Forelimb muscle (tissue), 1 donor: ENCODE measurements around the gene EDAR. TPM values are rescaled to one million over a fixed set of nuclear protein-coding genes. Genes with fewer than 3 reads are reported as not detected.

Source experiments
- DNase-seq: peaks from one replicate; pipeline ENCODE4 v3.0.0-alpha.2; 2013; ENCODE audit warnings: low read depth
- polyA plus RNA-seq: library from polyadenylated mRNA; unstranded; fragments of 120-200 nt; gene quantifications from one replicate; pipeline ENCODE4 v1.2.1, GENCODE V29; 2013; ENCODE audit not compliant: insufficient read length

Gene EDAR
- polyA plus RNA-seq, 1 donor = 0.08 TPM

DNA sequence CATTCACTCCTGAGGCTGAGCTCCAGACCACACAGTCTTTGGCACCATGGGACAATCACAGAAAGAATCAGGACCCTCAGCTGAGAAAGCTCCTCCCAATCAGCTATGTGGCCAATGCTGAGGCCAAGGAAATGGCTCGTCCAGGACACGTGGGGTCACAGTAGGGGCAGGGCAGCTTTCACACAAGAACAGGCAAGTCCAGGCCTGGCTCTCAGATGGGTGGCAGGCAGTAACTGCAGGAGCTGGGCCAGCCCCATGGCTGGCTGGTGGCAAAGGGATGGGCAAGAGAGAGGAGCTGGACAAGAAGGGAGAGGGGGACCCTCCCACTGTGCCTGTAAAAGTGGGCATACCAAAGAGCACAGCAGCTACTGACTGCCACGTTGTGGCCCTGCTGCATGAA, 12.2 kb upstream of the EDAR start:
- no peak for DNase-seq

- no peak for DNase-seq
Observed at GRCh38 chr2:109000738-109001137, 11.7 kb upstream of the EDAR start.

- no peak for DNase-seq
Observed at GRCh38 chr2:108998911-108999310, 9.9 kb upstream of the EDAR start.

- no peak for DNase-seq
Observed at GRCh38 chr2:108994178-108994577, 5.2 kb upstream of the EDAR start.

DNA sequence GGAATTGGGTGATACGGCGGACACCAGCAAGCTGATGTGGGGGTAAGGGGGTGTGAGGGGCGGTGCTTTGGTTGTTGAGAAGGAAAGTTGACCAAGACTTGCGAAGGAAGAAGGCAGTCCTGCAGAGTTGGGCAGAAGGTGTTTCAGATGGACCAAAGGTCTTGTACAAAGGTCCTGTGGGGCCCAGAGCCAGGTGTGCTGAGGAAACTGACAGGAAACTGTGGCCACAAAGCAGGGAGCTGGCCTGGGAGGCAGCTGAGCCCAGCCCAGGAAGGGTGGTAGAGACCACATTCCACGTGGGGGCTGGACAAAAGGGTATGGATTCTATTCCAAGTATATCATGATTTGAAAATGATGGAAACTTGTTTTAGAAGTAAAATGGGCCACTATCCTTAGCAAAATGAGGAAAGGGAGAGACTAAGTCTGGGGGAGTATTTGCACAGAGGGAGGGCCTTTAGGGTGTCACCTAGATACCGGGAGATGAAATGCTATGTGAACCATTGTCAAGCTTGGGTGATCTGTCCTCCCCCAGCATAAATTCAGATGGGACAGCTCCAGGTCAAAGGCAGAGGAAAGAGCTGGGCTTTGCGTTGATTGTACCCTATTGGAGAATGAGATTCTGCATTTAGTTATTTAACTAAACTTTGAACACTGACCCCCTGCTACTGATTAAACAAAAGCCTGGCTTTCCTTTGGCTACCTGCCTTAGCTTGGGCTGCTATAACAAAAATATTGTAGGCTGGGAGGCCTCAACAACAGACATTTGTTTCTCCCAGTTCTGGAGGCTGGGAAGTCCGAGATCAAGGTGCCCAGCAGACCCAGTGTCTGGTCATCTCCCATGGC, 4.3 kb upstream of the EDAR start:
- DNase-seq = no peak

GRCh38 chr2:108988076-108988795, 784 bp downstream of the EDAR start:
- DNase-seq = no peak

DNA sequence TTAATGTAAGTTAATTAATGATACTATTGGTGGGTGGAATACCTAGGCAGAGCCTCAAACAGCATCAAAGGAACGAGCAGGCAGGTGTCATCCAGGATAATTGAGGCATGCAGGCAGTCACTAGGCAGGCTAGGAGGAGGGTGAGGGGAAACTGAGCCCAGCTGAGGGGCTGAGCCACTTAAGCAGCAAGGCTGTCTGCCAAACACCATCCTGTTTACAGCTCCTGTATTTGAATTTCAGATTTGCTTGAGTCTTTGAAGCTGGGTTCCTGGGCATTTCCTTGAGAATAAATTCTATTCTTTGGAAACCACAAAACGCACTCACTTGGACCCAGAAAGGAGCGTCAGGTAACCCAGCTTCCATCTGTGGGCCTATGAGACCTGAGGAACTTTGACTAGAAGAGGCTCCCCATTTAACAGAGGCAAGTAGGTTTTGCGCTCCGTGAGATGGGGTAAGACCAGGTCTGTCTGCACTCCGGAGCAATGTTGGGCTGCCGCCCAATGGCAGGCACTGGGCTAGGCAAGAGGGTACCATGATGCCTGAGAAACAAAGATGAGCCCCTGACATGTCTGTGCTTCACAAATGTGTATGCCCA, 2.0 kb downstream of the EDAR start:
- no peak for DNase-seq

- DNase-seq = no peak
Observed at GRCh38 chr2:108983610-108984009, 5.4 kb downstream of the EDAR start.

DNA sequence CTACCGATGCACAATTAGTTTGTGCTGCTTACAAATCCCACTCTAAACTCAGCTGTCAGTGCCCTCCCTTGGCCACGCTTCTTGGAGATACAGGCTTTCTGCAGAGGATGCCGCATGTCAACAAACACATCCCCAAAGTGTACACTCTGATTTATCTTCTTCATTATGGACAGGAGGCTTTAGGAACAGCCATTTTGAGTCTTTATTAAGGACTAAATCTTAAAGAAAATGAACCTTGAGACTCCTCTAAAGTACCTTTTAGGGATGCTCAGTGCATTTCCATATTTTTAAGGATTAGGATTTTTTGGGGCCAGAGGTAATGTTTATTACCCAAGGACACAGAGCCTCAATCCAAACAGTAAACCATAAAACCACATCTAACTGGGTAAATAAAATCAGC, 6.0 kb downstream of the EDAR start:
- no peak for DNase-seq

GRCh38 chr2:108982259-108982679, 6.8 kb downstream of the EDAR start:
- DNase-seq = no peak

DNA sequence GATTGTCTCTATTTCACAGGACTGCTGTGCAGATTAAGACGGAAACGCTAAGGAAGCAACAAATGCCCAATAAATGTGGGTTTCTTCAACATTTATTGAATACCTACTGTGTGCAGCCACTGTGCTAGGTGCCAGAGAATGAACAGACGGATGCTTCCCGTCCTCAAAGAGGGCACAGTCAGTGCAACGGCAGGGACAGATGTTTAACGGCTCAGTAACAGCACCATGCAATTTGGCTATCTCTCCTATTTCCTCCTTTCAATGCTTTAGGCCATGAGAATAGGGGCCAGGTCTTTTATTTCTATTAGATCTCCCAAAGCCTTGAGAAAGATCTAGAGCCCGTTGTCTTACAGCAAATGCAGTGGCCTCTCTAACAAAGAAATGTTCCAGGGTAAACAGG, 7.2 kb downstream of the EDAR start:
- DNase-seq = no peak

DNA sequence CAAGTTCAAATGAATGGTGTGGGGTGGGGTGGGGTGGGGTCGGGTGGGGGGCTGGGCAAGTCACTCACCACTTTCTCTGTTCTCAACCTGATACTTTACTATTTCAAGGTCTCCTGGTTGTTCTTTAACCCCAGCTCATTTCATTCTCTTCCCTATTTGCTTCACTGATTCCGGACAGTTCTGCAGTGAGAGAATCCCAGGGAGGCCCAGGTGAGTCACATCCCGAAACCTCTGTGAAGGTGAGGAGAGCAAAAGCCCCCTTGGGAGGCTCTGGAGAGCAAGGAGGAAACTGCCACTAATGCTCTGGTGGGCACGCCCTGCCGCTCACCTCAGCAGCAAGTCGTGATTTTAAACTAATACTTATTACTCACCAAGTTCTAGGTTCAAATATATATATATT, 8.9 kb downstream of the EDAR start:
- DNase-seq = no peak

- DNase-seq = no peak
Observed at GRCh38 chr2:108979461-108979860, 9.6 kb downstream of the EDAR start.

- no peak for DNase-seq
Observed at GRCh38 chr2:108978709-108979111, 10.3 kb downstream of the EDAR start.

GRCh38 chr2:108975613-108976435, 13.2 kb downstream of the EDAR start:
- no peak for DNase-seq

DNA sequence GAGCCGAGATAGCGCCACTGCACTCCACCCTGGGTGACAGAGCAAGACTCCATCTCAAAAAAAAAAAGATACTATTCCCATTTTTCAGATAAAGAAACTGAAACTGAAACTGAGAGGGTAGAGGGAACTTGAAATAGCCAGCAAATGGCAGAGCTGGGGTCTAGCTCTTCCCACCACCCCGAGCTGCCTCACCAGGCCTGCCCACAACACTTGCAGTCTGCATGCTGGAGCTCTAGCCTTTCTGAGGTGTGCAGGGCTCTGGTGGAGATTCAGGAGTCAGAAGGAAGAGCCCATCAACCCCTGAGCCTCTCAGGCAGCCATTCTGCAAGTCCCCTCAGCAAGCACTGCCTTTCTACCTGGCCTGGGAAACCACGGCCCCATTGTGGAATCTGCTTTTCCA, 14.3 kb downstream of the EDAR start:
- DNase-seq = no peak

- no peak for DNase-seq
Observed at GRCh38 chr2:108972663-108973062, 16.4 kb downstream of the EDAR start.

DNA sequence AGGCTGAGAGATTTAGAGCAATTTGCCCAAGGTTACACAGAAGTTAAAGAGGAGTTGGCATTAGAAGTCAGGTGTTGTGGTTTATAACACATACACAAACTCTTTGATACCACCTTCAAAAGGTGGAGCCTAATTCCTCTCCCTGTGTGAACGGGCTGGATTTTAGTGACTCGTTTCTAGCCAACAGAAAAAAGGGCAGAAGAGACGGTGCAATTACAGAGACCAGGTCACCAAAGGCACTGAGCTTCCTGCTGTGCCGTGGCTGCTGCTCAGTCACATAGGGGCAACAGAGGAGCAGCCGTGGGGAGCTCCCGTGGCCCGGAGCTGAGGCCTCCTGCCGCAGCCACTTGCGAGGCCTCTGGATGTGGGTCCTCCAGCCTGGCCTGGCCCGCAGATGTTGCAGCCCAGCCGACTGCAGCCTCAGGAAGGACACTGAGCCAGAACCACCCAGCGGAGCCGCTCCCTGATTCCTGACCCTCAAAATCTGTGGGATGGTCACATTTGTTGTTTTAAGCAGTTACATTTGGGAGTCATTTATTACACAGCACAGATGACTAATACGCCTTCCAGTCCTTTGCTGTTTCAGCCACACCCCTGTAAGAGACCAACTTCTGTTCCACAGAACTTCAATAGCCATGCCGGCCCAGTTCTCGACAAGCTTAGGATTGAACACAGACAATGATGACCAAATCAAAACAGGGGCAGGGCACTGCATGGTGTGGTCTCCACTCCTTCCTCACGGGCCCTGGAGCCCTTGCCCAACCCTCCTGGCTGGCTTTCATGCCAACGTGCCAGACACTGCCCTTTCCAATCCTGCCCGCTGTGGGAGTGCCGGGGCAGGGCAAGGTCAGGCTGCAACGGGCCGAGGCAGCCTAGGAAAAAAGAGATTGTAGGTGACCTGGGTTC, 17.1 kb downstream of the EDAR start:
- DNase-seq = no peak

DNA sequence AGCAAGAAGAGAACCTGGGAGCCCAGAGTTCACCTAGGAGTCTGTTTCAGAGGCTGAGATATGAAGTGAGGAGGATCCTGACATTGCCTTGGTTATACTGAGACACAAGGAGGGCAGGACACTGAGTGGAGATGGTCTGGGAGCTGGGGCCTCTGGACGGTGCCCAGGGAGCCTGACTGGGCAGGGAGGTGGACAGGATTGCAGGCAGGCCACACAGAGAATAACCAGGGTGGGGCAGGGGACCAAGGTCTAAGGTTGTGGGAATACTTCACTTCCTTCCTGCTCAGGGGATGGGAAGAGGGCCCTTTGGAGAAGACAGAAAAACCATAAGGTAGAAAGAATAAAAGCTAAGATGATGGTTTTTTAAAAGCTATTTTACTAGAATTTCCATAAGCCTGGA, 18.7 kb downstream of the EDAR start:
- DNase-seq = no peak

- DNase-seq = no peak
Observed at GRCh38 chr2:108969856-108970255, 19.2 kb downstream of the EDAR start.

- no peak for DNase-seq
Observed at GRCh38 chr2:108968619-108969018, 20.4 kb downstream of the EDAR start.
